Esophagus muscularis mucosa (tissue), 4 donors: ENCODE measurements around the gene IGFN1.

Experiments
- CTCF ChIP-seq, 3 experiments: fragments of 200-600 bp in 2 of 3; fragments of 450-650 bp in 1 of 3; sonication (generic) in 2 of 3; IDR thresholded peaks; one replicate each; pipeline ENCODE4 v1.5.1; 2017 to 2019; ENCODE audit warnings: antibody characterized with exemption in 3 of 3, mild to moderate bottlenecking in 2 of 3, moderate library complexity in 1 of 3
- EP300 ChIP-seq: sonication (generic); formaldehyde crosslinking; IDR thresholded peaks from one replicate; pipeline ENCODE4 v1.6.1; 2017; ENCODE audit warnings: antibody characterized with exemption
- POLR2A ChIP-seq: fragments of 450-650 bp; IDR thresholded peaks from one replicate; pipeline ENCODE4 v1.6.1; 2017; ENCODE audit warnings: antibody characterized with exemption, moderate library complexity, mild to moderate bottlenecking, low read depth
- POLR2AphosphoS5 ChIP-seq, 2 donors: sonication (generic); formaldehyde crosslinking; IDR thresholded peaks; one replicate each; pipeline ENCODE4 v1.6.1; 2017; ENCODE audit warnings: antibody characterized with exemption in 2 of 2

DNA sequence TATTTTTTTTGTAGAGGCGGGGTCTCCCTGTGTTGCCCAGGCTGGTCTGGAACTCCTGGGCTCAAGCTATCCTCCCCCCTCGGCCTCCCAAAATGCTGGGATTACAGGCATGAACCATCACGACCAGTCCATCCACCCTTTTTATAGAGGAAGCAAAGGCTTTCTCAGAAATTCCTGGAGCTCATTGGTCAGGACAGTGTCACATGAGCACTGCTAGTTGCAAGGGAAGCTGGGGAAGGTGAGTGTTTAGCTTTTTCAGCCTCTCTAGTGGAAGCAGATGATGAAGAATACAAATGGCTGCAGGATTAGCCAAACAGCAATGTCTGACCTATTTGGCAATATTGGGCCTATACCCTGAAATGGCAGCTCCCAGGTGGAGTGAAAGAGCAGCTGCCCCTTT is 8.0 kb downstream of the IGFN1 start:
- TF ChIP-seq CTCF (IDR thresholded peaks at IDR 0.05), result no peak
- TF ChIP-seq EP300, result no peak
- TF ChIP-seq POLR2A, result no peak
- TF ChIP-seq POLR2AphosphoS5 (IDR thresholded peaks at IDR 0.05), result no peak
